ENCODE results near the gene SEMA4B. TPM values are rescaled to one million over a fixed set of nuclear protein-coding genes. Genes with fewer than 3 reads are reported as not detected.

SEMA4B gene
- total and polyA plus RNA-seq, 10 of the 15 experiments (the other 5 are each of a cell fraction or from before 2014, with no cell fraction given): 0.87 to 26.0 (median 9.3) TPM

DNA sequence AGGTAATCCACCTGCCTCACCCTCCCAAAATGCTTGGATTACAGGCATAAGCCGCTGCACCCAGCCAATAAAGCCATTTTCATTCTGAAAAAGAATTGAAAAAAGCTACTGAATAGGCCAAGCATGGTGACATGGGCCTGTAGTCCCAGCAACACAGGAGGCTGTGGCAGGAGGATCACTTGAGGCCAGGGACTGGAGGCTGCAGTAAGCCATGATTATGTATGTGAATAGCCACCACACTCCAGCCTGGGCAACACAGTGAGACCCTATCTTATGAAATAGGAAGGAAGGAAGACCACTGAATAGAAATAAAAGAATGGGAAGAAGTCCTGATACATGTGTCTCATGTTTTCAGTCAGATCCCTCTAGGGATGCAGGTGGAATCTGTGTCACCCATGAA lies 36.0 kb upstream of the SEMA4B start (continued):
- TF ChIP-seq, protein P1, sequence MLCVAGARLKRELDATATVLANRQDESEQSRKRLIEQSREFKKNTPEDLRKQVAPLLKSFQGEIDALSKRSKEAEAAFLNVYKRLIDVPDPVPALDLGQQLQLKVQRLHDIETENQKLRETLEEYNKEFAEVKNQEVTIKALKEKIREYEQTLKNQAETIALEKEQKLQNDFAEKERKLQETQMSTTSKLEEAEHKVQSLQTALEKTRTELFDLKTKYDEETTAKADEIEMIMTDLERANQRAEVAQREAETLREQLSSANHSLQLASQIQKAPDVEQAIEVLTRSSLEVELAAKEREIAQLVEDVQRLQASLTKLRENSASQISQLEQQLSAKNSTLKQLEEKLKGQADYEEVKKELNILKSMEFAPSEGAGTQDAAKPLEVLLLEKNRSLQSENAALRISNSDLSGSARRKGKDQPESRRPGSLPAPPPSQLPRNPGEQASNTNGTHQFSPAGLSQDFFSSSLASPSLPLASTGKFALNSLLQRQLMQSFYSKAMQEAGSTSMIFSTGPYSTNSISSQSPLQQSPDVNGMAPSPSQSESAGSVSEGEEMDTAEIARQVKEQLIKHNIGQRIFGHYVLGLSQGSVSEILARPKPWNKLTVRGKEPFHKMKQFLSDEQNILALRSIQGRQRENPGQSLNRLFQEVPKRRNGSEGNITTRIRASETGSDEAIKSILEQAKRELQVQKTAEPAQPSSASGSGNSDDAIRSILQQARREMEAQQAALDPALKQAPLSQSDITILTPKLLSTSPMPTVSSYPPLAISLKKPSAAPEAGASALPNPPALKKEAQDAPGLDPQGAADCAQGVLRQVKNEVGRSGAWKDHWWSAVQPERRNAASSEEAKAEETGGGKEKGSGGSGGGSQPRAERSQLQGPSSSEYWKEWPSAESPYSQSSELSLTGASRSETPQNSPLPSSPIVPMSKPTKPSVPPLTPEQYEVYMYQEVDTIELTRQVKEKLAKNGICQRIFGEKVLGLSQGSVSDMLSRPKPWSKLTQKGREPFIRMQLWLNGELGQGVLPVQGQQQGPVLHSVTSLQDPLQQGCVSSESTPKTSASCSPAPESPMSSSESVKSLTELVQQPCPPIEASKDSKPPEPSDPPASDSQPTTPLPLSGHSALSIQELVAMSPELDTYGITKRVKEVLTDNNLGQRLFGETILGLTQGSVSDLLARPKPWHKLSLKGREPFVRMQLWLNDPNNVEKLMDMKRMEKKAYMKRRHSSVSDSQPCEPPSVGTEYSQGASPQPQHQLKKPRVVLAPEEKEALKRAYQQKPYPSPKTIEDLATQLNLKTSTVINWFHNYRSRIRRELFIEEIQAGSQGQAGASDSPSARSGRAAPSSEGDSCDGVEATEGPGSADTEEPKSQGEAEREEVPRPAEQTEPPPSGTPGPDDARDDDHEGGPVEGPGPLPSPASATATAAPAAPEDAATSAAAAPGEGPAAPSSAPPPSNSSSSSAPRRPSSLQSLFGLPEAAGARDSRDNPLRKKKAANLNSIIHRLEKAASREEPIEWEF (IDR thresholded peaks at IDR 0.05; ENCODE audit: insufficient replicate concordance, low read depth, low read length): no peak

DNA sequence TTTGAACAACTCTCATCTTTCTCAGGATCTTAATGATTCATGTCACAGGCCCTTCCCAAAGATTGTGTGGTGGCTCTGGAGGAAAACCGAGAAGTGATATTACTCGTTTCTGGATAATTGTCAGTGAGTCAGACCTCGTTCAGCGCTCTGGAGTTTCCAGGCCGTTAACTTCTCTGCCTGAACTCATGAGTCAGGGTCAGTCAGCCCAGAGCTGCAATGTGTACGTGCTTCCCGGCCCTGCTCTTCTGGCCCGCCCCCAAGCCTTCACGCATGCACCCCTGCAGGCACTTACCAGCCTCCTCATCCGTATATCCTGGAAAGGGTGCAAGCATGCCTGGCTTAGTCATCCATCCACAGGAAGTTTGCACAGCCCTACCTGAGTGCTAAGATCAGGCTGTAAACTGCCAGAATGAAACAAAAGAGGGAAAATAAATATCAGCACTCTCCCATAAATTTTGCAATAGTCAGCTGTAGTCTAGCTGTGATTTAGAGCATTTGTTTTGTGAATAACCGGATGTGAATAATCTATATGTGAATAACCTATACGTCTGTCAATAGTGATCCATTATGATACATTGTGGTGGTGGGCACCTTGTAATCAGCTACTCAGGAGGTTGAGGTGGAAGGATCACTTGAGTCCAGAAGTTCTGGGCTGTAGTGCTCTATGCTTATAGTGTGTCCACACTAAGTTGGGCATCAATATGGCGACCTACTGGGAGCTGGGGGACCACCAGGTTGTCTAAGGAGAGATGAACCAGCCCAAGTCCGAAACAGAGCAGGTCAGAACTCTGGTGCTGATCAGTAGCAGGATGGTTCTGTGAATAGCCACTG lies 35.3 kb upstream of the SEMA4B start:
- BruUV-seq (replicated peaks): no TSS peak
- peak overlapping the region; percentile 70 for H2AFZ ChIP-seq (ENCODE audit: control insufficient read depth, low read depth, low read length)
- intact Hi-C loops (cut with micrococcal nuclease; ENCODE audit: unreplicated experiment) (no loop called here), in situ Hi-C loops (cut with MboI) (no loop called here)
- DNase-seq (ENCODE audit: low read depth, low spot score) (peak; percentile 64), ATAC-seq (peak; percentile 74), FAIRE-seq (no peak)
- H3K4me1 ChIP-seq (ENCODE audit: control insufficient read depth, insufficient read depth, low read length): peaks cover 34% of the 10 kb centered on the region
- WGBS (ENCODE audit: insufficient coverage, insufficient replicate concordance, low lambda C conversion rate, missing lambda C conversion rate): 32% methylated on average over 14 of the region's 14 CpGs
- H3K36me3 ChIP-seq (ENCODE audit: control insufficient read depth in 2 of 2, insufficient read depth in 2 of 2, low read length in 1 of 2): no peaks in the 10 kb centered on the region
- no peaks in the 10 kb centered on the region for H4K20me1 ChIP-seq (ENCODE audit: control insufficient read depth, insufficient read depth)
- POLR2A ChIA-PET: interaction anchor here (0.5 to 3.0 kb wide), 6 partner anchors 10 to 68 kb away, joined by 3 to 18 read pairs (median 4); partner anchors contain the start of genes CIB1 and GDPGP1
- no peaks in the 10 kb centered on the region for H3K27me3 ChIP-seq (replicated peaks in 1 of 2; ENCODE audit: control insufficient read depth in 2 of 2, insufficient read depth in 2 of 2, low read length in 1 of 2)
- peak overlapping the region; percentile 15 for H3K4me2 ChIP-seq (ENCODE audit: control insufficient read depth, insufficient read depth)
- H3K27ac ChIP-seq (ENCODE audit: control insufficient read depth, insufficient read depth): peak overlapping the region; percentile 48
- CTCF ChIA-PET: interaction anchor here (0.8 to 1.8 kb wide), 8 partner anchors 12 to 128 kb away, joined by 3 to 5 read pairs (median 4); no protein-coding TSS in a partner anchor
- SMC1A ChIA-PET (ENCODE audit: uncharacterized antibody, unreplicated experiment): interaction anchor here (0.7 to 7.6 kb wide), 10 partner anchors 12 to 67 kb away, joined by 3 to 70 read pairs (median 5); partner anchors contain the start of genes CIB1, GDPGP1 and SEMA4B
- H3K79me2 ChIP-seq (ENCODE audit: control insufficient read depth, insufficient read depth, low read length): no peaks in the 10 kb centered on the region
- H3K4me3 ChIP-seq: no peak overlapping the region
- H3K9me3 ChIP-seq (replicated peaks; ENCODE audit: control insufficient read depth, insufficient read depth, low read length): no peaks in the 10 kb centered on the region; the same call in 2 of the 3 replicates
- H3K9ac ChIP-seq (ENCODE audit: control insufficient read depth, insufficient read depth, low read length): no peak overlapping the region
- RAD21 ChIA-PET (ENCODE audit: unreplicated experiment): interaction anchor here (0.6 to 2.0 kb wide), 9 partner anchors 13 to 647 kb away, joined by 3 to 5 read pairs (median 4); partner anchors contain the start of genes CIB1, GDPGP1 and SEMA4B
- peak; percentile 33; the same call in 1 of the 2 replicates for TF ChIP-seq NFIC (IDR thresholded peaks at IDR 0.05; ENCODE audit: low read depth, low read length)
- TF ChIP-seq SMARCA5 (IDR thresholded peaks at IDR 0.05): no peak
- TF ChIP-seq, protein P2, sequence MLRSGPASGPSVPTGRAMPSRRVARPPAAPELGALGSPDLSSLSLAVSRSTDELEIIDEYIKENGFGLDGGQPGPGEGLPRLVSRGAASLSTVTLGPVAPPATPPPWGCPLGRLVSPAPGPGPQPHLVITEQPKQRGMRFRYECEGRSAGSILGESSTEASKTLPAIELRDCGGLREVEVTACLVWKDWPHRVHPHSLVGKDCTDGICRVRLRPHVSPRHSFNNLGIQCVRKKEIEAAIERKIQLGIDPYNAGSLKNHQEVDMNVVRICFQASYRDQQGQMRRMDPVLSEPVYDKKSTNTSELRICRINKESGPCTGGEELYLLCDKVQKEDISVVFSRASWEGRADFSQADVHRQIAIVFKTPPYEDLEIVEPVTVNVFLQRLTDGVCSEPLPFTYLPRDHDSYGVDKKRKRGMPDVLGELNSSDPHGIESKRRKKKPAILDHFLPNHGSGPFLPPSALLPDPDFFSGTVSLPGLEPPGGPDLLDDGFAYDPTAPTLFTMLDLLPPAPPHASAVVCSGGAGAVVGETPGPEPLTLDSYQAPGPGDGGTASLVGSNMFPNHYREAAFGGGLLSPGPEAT (IDR thresholded peaks at IDR 0.05; ENCODE audit: low read depth): peak; percentile 51; the same call in 1 of the 2 replicates
- TF ChIP-seq EED (IDR thresholded peaks at IDR 0.05; ENCODE audit: low read depth): peak; percentile 92
- peak; percentile 34; the same call in 1 of the 2 replicates for TF ChIP-seq DPF2 (IDR thresholded peaks at IDR 0.05)
- peak; percentile 78 to 81 for TF ChIP-seq IKZF2 (IDR thresholded peaks at IDR 0.05)
- no peak for TF ChIP-seq POLR2AphosphoS5 (IDR thresholded peaks at IDR 0.05; ENCODE audit: low read length)
- peak; percentile 63 for TF ChIP-seq IKZF1 (conservative IDR thresholded peaks at IDR 0.05)
- peak in 1 of 2 experiments; percentile 63; a peak in 1 of 4 replicates for TF ChIP-seq ETV6 (conservative IDR thresholded peaks at IDR 0.05 in 1 of 2, IDR thresholded peaks at IDR 0.05 in 1 of 2; ENCODE audit: borderline replicate concordance in 1 of 2, low read depth in 1 of 2)
- TF ChIP-seq, protein P3, sequence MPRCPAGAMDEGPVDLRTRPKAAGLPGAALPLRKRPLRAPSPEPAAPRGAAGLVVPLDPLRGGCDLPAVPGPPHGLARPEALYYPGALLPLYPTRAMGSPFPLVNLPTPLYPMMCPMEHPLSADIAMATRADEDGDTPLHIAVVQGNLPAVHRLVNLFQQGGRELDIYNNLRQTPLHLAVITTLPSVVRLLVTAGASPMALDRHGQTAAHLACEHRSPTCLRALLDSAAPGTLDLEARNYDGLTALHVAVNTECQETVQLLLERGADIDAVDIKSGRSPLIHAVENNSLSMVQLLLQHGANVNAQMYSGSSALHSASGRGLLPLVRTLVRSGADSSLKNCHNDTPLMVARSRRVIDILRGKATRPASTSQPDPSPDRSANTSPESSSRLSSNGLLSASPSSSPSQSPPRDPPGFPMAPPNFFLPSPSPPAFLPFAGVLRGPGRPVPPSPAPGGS (IDR thresholded peaks at IDR 0.05; ENCODE audit: borderline replicate concordance, insufficient read depth, low read depth, low read length, poor library complexity, severe bottlenecking): no peak
- TF ChIP-seq PML (IDR thresholded peaks at IDR 0.05; ENCODE audit: low read length): no peak
